Effector memory CD4-positive, alpha-beta T cell (primary cell): ENCODE data around the gene GNAS-AS1.

Source experiments
- DNase-seq, 3 donors: peaks; one replicate each; pipeline ENCODE4 v3.0.0-alpha.2; 2020
- H3K27ac ChIP-seq: 2 replicates; pipeline ENCODE4 v1.7.0; 2013; ENCODE audit warnings: mild to moderate bottlenecking, low read length, moderate library complexity; ENCODE audit not compliant: insufficient read depth, poor library complexity, severe bottlenecking
- H3K27me3 ChIP-seq: replicated peaks from 2 replicates; pipeline ENCODE4 v1.7.0; 2013; ENCODE audit warnings: mild to moderate bottlenecking, low read length; ENCODE audit not compliant: insufficient read depth, control insufficient read depth, poor library complexity, severe bottlenecking
- H3K36me3 ChIP-seq: 2 replicates; pipeline ENCODE4 v1.7.0; 2013; ENCODE audit warnings: mild to moderate bottlenecking, low read length, moderate library complexity; ENCODE audit not compliant: control insufficient read depth, insufficient read depth
- H3K4me1 ChIP-seq: 2 replicates; pipeline ENCODE4 v1.7.0; 2013; ENCODE audit warnings: low read length, mild to moderate bottlenecking; ENCODE audit not compliant: control insufficient read depth, insufficient read depth, poor library complexity, severe bottlenecking
- H3K4me3 ChIP-seq: 2 replicates; pipeline ENCODE4 v1.7.0; 2013; ENCODE audit warnings: low read length, low read depth, mild to moderate bottlenecking; ENCODE audit not compliant: insufficient read depth, poor library complexity, severe bottlenecking
- H3K9me3 ChIP-seq: 2 replicates; pipeline ENCODE4 v1.7.0; 2013; ENCODE audit warnings: mild to moderate bottlenecking, low read length, moderate library complexity; ENCODE audit not compliant: control insufficient read depth

GNAS-AS1 gene

GRCh38 chr20:58787211-58788005 lies 63.3 kb downstream of the GNAS-AS1 start:
- Histone ChIP-seq H3K4me3 (no peak overlapping the region), H3K36me3 (no peaks in the 10 kb centered on the region), H3K4me1 (no peaks in the 10 kb centered on the region), H3K9me3 (no peaks in the 10 kb centered on the region), H3K27ac (no peak overlapping the region), H3K27me3 (no peaks in the 10 kb centered on the region)
- no peak for DNase-seq

GRCh38 chr20:58784321-58785074 lies 66.2 kb downstream of the GNAS-AS1 start:
- Histone ChIP-seq H3K9me3 (no peaks in the 10 kb centered on the region), H3K27ac (no peak overlapping the region), H3K4me3 (no peak overlapping the region), H3K27me3 (no peaks in the 10 kb centered on the region), H3K4me1 (no peaks in the 10 kb centered on the region), H3K36me3 (no peaks in the 10 kb centered on the region)
- DNase-seq: no peak

- no peaks in the 10 kb centered on the region for H3K9me3 ChIP-seq
- H3K4me3 ChIP-seq: no peak overlapping the region
- H3K27me3 ChIP-seq: no peaks in the 10 kb centered on the region
- no peak overlapping the region for H3K27ac ChIP-seq
- H3K4me1 ChIP-seq: no peaks in the 10 kb centered on the region
- H3K36me3 ChIP-seq: no peaks in the 10 kb centered on the region
- no peak for DNase-seq
Observed at GRCh38 chr20:58783511-58784011, 67.1 kb downstream of the GNAS-AS1 start.

- no peaks in the 10 kb centered on the region for H3K4me1 ChIP-seq
- H3K27ac ChIP-seq: no peak overlapping the region
- H3K27me3 ChIP-seq: no peaks in the 10 kb centered on the region
- H3K36me3 ChIP-seq: no peaks in the 10 kb centered on the region
- DNase-seq: no peak
- H3K4me3 ChIP-seq: no peak overlapping the region
- H3K9me3 ChIP-seq: no peaks in the 10 kb centered on the region
Observed at GRCh38 chr20:58781138-58781537, 69.6 kb downstream of the GNAS-AS1 start.

GRCh38 chr20:58778760-58779159 lies 71.9 kb downstream of the GNAS-AS1 start:
- Histone ChIP-seq H3K4me1 (no peaks in the 10 kb centered on the region), H3K36me3 (no peaks in the 10 kb centered on the region), H3K4me3 (no peak overlapping the region), H3K9me3 (no peaks in the 10 kb centered on the region), H3K27ac (no peak overlapping the region), H3K27me3 (no peaks in the 10 kb centered on the region)
- DNase-seq: no peak

- no peak overlapping the region for H3K4me3 ChIP-seq
- H3K36me3 ChIP-seq: no peaks in the 10 kb centered on the region
- H3K27me3 ChIP-seq: no peaks in the 10 kb centered on the region
- H3K4me1 ChIP-seq: no peaks in the 10 kb centered on the region
- no peak overlapping the region for H3K27ac ChIP-seq
- no peak for DNase-seq
- no peaks in the 10 kb centered on the region for H3K9me3 ChIP-seq
Observed at GRCh38 chr20:58777657-58778056, 73.0 kb downstream of the GNAS-AS1 start.

GRCh38 chr20:58776109-58776508 lies 74.6 kb downstream of the GNAS-AS1 start:
- no peak for DNase-seq
- Histone ChIP-seq H3K4me3 (no peak overlapping the region), H3K4me1 (no peaks in the 10 kb centered on the region), H3K9me3 (no peaks in the 10 kb centered on the region), H3K36me3 (no peaks in the 10 kb centered on the region), H3K27ac (no peak overlapping the region), H3K27me3 (no peaks in the 10 kb centered on the region)

- Histone ChIP-seq H3K4me1 (no peaks in the 10 kb centered on the region), H3K9me3 (no peaks in the 10 kb centered on the region), H3K36me3 (no peaks in the 10 kb centered on the region), H3K27me3 (no peaks in the 10 kb centered on the region), H3K27ac (no peak overlapping the region), H3K4me3 (no peak overlapping the region)
- DNase-seq: no peak
Observed at GRCh38 chr20:58775371-58775770, 75.3 kb downstream of the GNAS-AS1 start.

GRCh38 chr20:58774667-58775263 lies 75.9 kb downstream of the GNAS-AS1 start:
- H3K4me1 ChIP-seq: no peaks in the 10 kb centered on the region

GRCh38 chr20:58774214-58774613 lies 76.5 kb downstream of the GNAS-AS1 start:
- Histone ChIP-seq H3K4me3 (no peak overlapping the region), H3K27ac (no peak overlapping the region), H3K27me3 (no peaks in the 10 kb centered on the region), H3K36me3 (no peaks in the 10 kb centered on the region), H3K4me1 (no peaks in the 10 kb centered on the region), H3K9me3 (no peaks in the 10 kb centered on the region)
- no peak for DNase-seq

More at GRCh38 chr20:58774667-58775263, 75.9 kb downstream of the GNAS-AS1 start:
- no peak overlapping the region for H3K27ac ChIP-seq
- no peak for DNase-seq
- H3K9me3 ChIP-seq: no peaks in the 10 kb centered on the region
- no peak overlapping the region for H3K4me3 ChIP-seq
- H3K27me3 ChIP-seq: no peaks in the 10 kb centered on the region
- H3K36me3 ChIP-seq: no peaks in the 10 kb centered on the region
